ENCODE data around the gene C17orf107.
A peak's percentile ranks its signal among the peaks of the same experiment; 100 is the strongest.

C17orf107 gene

GRCh38 chr17:4937553-4937952 lies 38.2 kb downstream of the C17orf107 start:
- no peak for DNase-seq

GRCh38 chr17:4938069-4938491 lies 38.7 kb downstream of the C17orf107 start:
- no peak for DNase-seq

- no peak for DNase-seq
These were observed 39.6 kb downstream of the C17orf107 start for GRCh38 chr17:4938688-4939545.

GRCh38 chr17:4939546-4939795 lies 40.1 kb downstream of the C17orf107 start:
- DNase-seq, result no peak

GRCh38 chr17:4939796-4940554 lies 40.6 kb downstream of the C17orf107 start, which contains the start of the genes RNF167 and SLC25A11:
Gene RNF167, plus strand, starts transcription at chr17:4940268. Its CDS starts 642 bp downstream, at chr17:4940910.
Gene SLC25A11, minus strand, starts transcription at chr17:4940046. Its CDS starts 136 bp downstream, at chr17:4939910.
- DNase-seq, result peak; percentile 100

GRCh38 chr17:4940555-4941318 lies 41.4 kb downstream of the C17orf107 start:
- DNase-seq, result peak; percentile 12

GRCh38 chr17:4941319-4941610 lies 41.9 kb downstream of the C17orf107 start:
- DNase-seq, result no peak

GRCh38 chr17:4942760-4943508 lies 43.6 kb downstream of the C17orf107 start:
- DNase-seq, result no peak

GRCh38 chr17:4944163-4944553 lies 44.8 kb downstream of the C17orf107 start:
- peak; percentile 72 for DNase-seq

- no peak for DNase-seq
These were observed 45.3 kb downstream of the C17orf107 start for GRCh38 chr17:4944554-4945175.

GRCh38 chr17:4945176-4945943 lies 46.0 kb downstream of the C17orf107 start:
- DNase-seq, result peak; percentile 80

- DNase-seq, result no peak
These were observed 46.6 kb downstream of the C17orf107 start for GRCh38 chr17:4945944-4946280.

GRCh38 chr17:4946312-4946976 lies 47.1 kb downstream of the C17orf107 start:
- no peak for DNase-seq

- DNase-seq, result peak; percentile 38
These were observed 47.7 kb downstream of the C17orf107 start for GRCh38 chr17:4947010-4947410.

- peak; percentile 45 for DNase-seq
These were observed 48.3 kb downstream of the C17orf107 start for GRCh38 chr17:4947411-4948165.

GRCh38 chr17:4948166-4948930 lies 49.0 kb downstream of the C17orf107 start, which contains the start of gene PFN1:
Gene PFN1, minus strand, starts transcription at chr17:4948530. Its CDS starts 136 bp downstream, at chr17:4948394.
- peak; percentile 93 for DNase-seq

- DNase-seq, result peak; percentile 89
These were observed 49.6 kb downstream of the C17orf107 start for GRCh38 chr17:4948931-4949320.

- peak; percentile 73 for DNase-seq
These were observed 50.2 kb downstream of the C17orf107 start for GRCh38 chr17:4949321-4950074.

All from MV-4-11 (cell line).